Lower lobe of right lung (tissue), 2 donors: Measurements from ENCODE around the gene DIP2C. TPM values are rescaled to one million over a fixed set of nuclear protein-coding genes. Genes with fewer than 3 reads are reported as not detected.
"Not testable (repeated sequence)": the region's sequence is repeated elsewhere in the genome, so short reads cannot be mapped to it uniquely, and the experiment has no call there.

ENCODE experiments used
- ATAC-seq, 2 donors: fragments of 200-7000 bp; cut with Tn5 transposase; one replicate each; pipeline ENCODE4 v1.9.1; 2020 to 2022; ENCODE audit warnings: mild to moderate bottlenecking in 2 of 2, moderate library complexity in 2 of 2
- DNase-seq: peaks from one replicate; pipeline ENCODE4 v3.0.0-alpha.2; 2020
- H3K27ac ChIP-seq: fragments of 200-600 bp; one replicate; pipeline ENCODE4 v1.8.0; 2022
- H3K27me3 ChIP-seq: fragments of 200-600 bp; one replicate; pipeline ENCODE4 v1.8.0; 2022; ENCODE audit warnings: low read depth
- H3K36me3 ChIP-seq: fragments of 200-600 bp; one replicate; pipeline ENCODE4 v1.8.0; 2022; ENCODE audit warnings: mild to moderate bottlenecking
- H3K4me1 ChIP-seq: fragments of 200-600 bp; one replicate; pipeline ENCODE4 v1.8.0; 2022
- H3K4me3 ChIP-seq: fragments of 200-600 bp; one replicate; pipeline ENCODE4 v1.8.0; 2022; ENCODE audit warnings: mild to moderate bottlenecking
- H3K9me3 ChIP-seq: fragments of 200-600 bp; one replicate; pipeline ENCODE4 v1.8.0; 2022
- CTCF ChIP-seq: fragments of 200-600 bp; IDR thresholded peaks from one replicate; pipeline ENCODE4 v1.8.0; 2022; ENCODE audit warnings: antibody characterized with exemption, mild to moderate bottlenecking
- intact Hi-C: fragments of 100-400 bp; cut with DNase I; formaldehyde crosslinking; loops from one replicate; pipeline ENCODE4 v1.11.0; 2022
- total RNA-seq: library from RNA; stranded (reverse); fragmentation: NEBNext Ultra II Directional; extraction: Animal tissue kit (Norgen Biotek cat#: 25700); gene quantifications from one replicate; pipeline ENCODE4 v1.2.1, GENCODE V29; 2021
- donor health status: DM: no; HTN: yes; CAD: no; lungs with severe emphysema.

DIP2C gene
- total RNA-seq, 1 donor from 2014 or later, result 15.1 TPM

GRCh38 chr10:662223-662605, 27.3 kb downstream of the DIP2C start:
- Histone ChIP-seq H3K9me3 (no peaks in the 10 kb centered on the region), H3K27me3 (no peaks in the 10 kb centered on the region), H3K36me3 (no peaks in the 10 kb centered on the region), H3K27ac (no peak overlapping the region), H3K4me1 (peaks cover 9% of the 10 kb centered on the region), H3K4me3 (no peak overlapping the region)
- intact Hi-C loops, result no loop called here
- DNase-seq (no peak), ATAC-seq (no peak)
- TF ChIP-seq CTCF, result no peak

- Histone ChIP-seq H3K27ac (no peak overlapping the region), H3K4me3 (no peak overlapping the region), H3K9me3 (no peaks in the 10 kb centered on the region), H3K4me1 (peaks cover 9% of the 10 kb centered on the region), H3K36me3 (no peaks in the 10 kb centered on the region), H3K27me3 (no peaks in the 10 kb centered on the region)
- no peak for ATAC-seq
- DNase-seq, result no peak
- TF ChIP-seq CTCF, result no peak
- intact Hi-C loops, result no loop called here
These were observed 27.8 kb downstream of the DIP2C start for GRCh38 chr10:661597-662222.

GRCh38 chr10:660970-661596, 28.4 kb downstream of the DIP2C start:
- Histone ChIP-seq H3K4me1 (peaks cover 9% of the 10 kb centered on the region), H3K36me3 (no peaks in the 10 kb centered on the region), H3K27me3 (no peaks in the 10 kb centered on the region), H3K27ac (no peak overlapping the region), H3K9me3 (no peaks in the 10 kb centered on the region), H3K4me3 (no peak overlapping the region)
- TF ChIP-seq CTCF, result no peak
- ATAC-seq (peak in 1 of 2 donors; percentile 15), DNase-seq (no peak)
- intact Hi-C loops, result no loop called here

GRCh38 chr10:660413-660969, 29.0 kb downstream of the DIP2C start:
- no peak overlapping the region for H3K4me3 ChIP-seq
- H3K4me1 ChIP-seq, result peaks cover 9% of the 10 kb centered on the region
- no peak for DNase-seq
- no peak for TF ChIP-seq CTCF
- no peaks in the 10 kb centered on the region for H3K27me3 ChIP-seq
- H3K36me3 ChIP-seq, result no peaks in the 10 kb centered on the region
- no peak for ATAC-seq
- no peaks in the 10 kb centered on the region for H3K9me3 ChIP-seq
- H3K27ac ChIP-seq, result no peak overlapping the region
- intact Hi-C loops, result no loop called here

- H3K36me3 ChIP-seq, result no peaks in the 10 kb centered on the region
- H3K27ac ChIP-seq, result peak overlapping the region; percentile 15
- no peaks in the 10 kb centered on the region for H3K27me3 ChIP-seq
- DNase-seq (no peak), ATAC-seq (peak; percentile 46 to 74)
- H3K4me3 ChIP-seq, result no peak overlapping the region
- H3K4me1 ChIP-seq, result peaks cover 9% of the 10 kb centered on the region
- intact Hi-C loops, result no loop called here
- H3K9me3 ChIP-seq, result no peaks in the 10 kb centered on the region
- TF ChIP-seq CTCF, result no peak
These were observed 29.8 kb downstream of the DIP2C start for GRCh38 chr10:659688-660141.

- H3K27ac ChIP-seq, DNase-seq, H3K36me3 ChIP-seq, H3K27me3 ChIP-seq, H3K9me3 ChIP-seq, H3K4me3 ChIP-seq, intact Hi-C loops, ATAC-seq: not testable (repeated sequence)
- peaks cover 15% of the 10 kb centered on the region for H3K4me1 ChIP-seq
These were observed 31.6 kb downstream of the DIP2C start for GRCh38 chr10:657816-658350.
